A673 (cell line): ENCODE results near the gene C10orf90.

ENCODE experiments used
- CTCF ChIP-seq: fragments of 300-800, 200-600 bp; sonication (generic); conservative IDR thresholded peaks from 2 replicates; pipeline ENCODE4 v1.5.1; 2017; ENCODE audit warnings: low read depth, mild to moderate bottlenecking, antibody characterized with exemption, low read length, moderate library complexity, mixed read lengths
- EZH2 ChIP-seq: fragments of 200-600 bp; sonication (generic); IDR thresholded peaks from 2 replicates; pipeline ENCODE4 v1.6.1; 2017; ENCODE audit warnings: borderline replicate concordance, low read depth, mild to moderate bottlenecking, mixed read lengths, antibody characterized with exemption, low read length; ENCODE audit not compliant: poor library complexity, severe bottlenecking

GRCh38 chr10:126504761-126505112 is 165.8 kb downstream of the C10orf90 start:
- TF ChIP-seq CTCF (no peak), EZH2 (no peak)
